PC-9 (cell line): ENCODE data around the gene SDK1. TPM values are rescaled to one million over a fixed set of nuclear protein-coding genes. Genes with fewer than 3 reads are reported as not detected.

ENCODE experiments used
- BruUV-seq: library from RNA; stranded (reverse); fragments of 400-500 nt; replicated peaks from 2 replicates; lab custom pipeline; 2021; lab: Mats Ljungman, UMichigan
- CTCF ChIA-PET: fragments of 300-600 bp; sonication (Branson Sonifier 250); formaldehyde crosslinking; loops from one replicate; lab custom pipeline; 2022; ENCODE audit warnings: antibody characterized with exemption; lab: Charles Lee
- POLR2A ChIA-PET: fragments of 300-600 bp; sonication (Branson Sonifier 250); formaldehyde crosslinking; loops from one replicate; lab custom pipeline; 2022; ENCODE audit warnings: antibody characterized with exemption; ENCODE audit not compliant: unreplicated experiment; lab: Charles Lee
- DNase-seq, 2 experiments: peaks; one replicate each; pipeline versions ENCODE4 v3.0.0 to v3.0.0-alpha.2; 2015 to 2022; ENCODE audit warnings: mixed read lengths in 1 of 2
- H2AFZ ChIP-seq: fragments of 200-600 bp; sonication (generic); 2 replicates; pipeline ENCODE4 v1.8.1; 2017; ENCODE audit warnings: antibody characterized with exemption
- H3F3A ChIP-seq: fragments of 200-600 bp; sonication (generic); 2 replicates; pipeline ENCODE4 v1.8.1; 2017; ENCODE audit warnings: antibody characterized with exemption, mild to moderate bottlenecking, low read depth; ENCODE audit not compliant: insufficient read depth
- H3K27ac ChIP-seq: fragments of 200-600 bp; sonication (generic); 2 replicates; pipeline ENCODE4 v1.6.1; 2016; ENCODE audit warnings: mixed run types
- H3K27me3 ChIP-seq: fragments of 200-600 bp; sonication (generic); 2 replicates; pipeline ENCODE4 v1.6.1; 2016; ENCODE audit warnings: low read depth, mixed run types; ENCODE audit not compliant: insufficient read depth
- H3K36me3 ChIP-seq: fragments of 200-600 bp; sonication (generic); 2 replicates; pipeline ENCODE4 v1.6.1; 2016; ENCODE audit warnings: low read depth, mixed run types
- H3K4me1 ChIP-seq: fragments of 200-600 bp; sonication (generic); replicated peaks from 2 replicates; pipeline ENCODE4 v1.6.1; 2016; ENCODE audit warnings: mixed run types; ENCODE audit not compliant: insufficient read depth
- H3K4me2 ChIP-seq: fragments of 200-600 bp; sonication (generic); 2 replicates; pipeline ENCODE4 v1.6.1; 2017; ENCODE audit warnings: mixed run types
- H3K4me3 ChIP-seq: fragments of 200-600 bp; sonication (generic); 2 replicates; pipeline ENCODE4 v1.6.1; 2016; ENCODE audit warnings: mixed run types
- H3K79me2 ChIP-seq: fragments of 200-600 bp; sonication (generic); 2 replicates; pipeline ENCODE4 v1.6.1; 2017; ENCODE audit warnings: low read depth, mixed run types
- H3K9me2 ChIP-seq: fragments of 200-600 bp; sonication (generic); 2 replicates; pipeline ENCODE4 v1.8.1; 2017; ENCODE audit warnings: mild to moderate bottlenecking; ENCODE audit not compliant: insufficient read depth
- H3K9me3 ChIP-seq: fragments of 200-600 bp; sonication (generic); 2 replicates; pipeline ENCODE4 v1.8.1; 2016; ENCODE audit warnings: low read depth; ENCODE audit not compliant: insufficient read depth
- H4K20me1 ChIP-seq: fragments of 200-600 bp; sonication (generic); 2 replicates; pipeline ENCODE4 v1.8.1; 2017; ENCODE audit not compliant: insufficient read depth
- EZH2 ChIP-seq: fragments of 200-600 bp; sonication (generic); IDR thresholded peaks from 2 replicates; pipeline ENCODE4 v1.8.0; 2017; ENCODE audit warnings: antibody characterized with exemption, low read depth
- intact Hi-C: fragments of 100-400 bp; cut with micrococcal nuclease; formaldehyde crosslinking; loops from one replicate; pipeline ENCODE4 v1.10.0; 2022; ENCODE audit not compliant: unreplicated experiment
- total RNA-seq: library from RNA; stranded (reverse); gene quantifications from 2 replicates; pipeline ENCODE4 v1.2.3, GENCODE V29; 2021
- TF ChIP-seq, protein P1 (sequence below): fragments of 200-600 bp; sonication (generic); conservative IDR thresholded peaks from 2 replicates; pipeline ENCODE4 v1.6.1; 2017; ENCODE audit warnings: mixed run types, antibody characterized with exemption, mild to moderate bottlenecking, moderate library complexity

The SDK1 gene
- total RNA-seq, 1 experiment from 2014 or later: not detected

DNA sequence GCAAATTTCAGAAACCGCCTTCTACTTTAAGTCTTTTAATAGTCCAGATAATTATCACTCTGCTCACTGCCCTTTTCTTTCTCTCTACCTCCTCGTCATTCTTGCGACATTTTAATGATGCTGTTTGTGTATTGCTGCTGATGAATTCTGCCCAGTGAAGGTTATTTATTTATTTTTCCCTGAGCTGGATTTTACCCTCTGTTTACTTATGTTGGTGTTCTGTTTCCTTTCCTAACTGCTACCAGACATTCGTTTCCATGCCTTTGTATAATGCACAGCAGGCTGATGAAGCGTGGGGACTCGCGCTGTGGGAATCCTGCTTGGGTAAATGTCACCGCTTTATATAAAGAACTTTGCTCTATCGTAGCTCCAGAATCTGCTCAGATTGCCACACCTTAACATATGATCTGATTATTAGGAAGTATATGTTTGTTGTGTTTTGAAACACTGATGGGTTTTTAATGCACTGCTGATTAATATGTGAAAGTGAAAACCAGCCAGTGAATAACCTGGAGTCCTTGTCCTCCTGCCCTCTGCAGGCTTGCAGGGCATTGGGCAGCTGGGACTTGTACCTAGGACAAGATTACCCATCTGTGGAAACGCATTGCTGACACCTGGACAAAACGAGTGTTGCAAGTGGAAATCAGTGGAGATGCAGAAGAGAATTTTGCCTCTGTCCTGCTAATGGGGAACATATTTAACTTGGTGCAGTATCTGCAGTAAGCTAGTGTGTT, 291.5 kb downstream of the SDK1 start:
- TF ChIP-seq, protein P1, sequence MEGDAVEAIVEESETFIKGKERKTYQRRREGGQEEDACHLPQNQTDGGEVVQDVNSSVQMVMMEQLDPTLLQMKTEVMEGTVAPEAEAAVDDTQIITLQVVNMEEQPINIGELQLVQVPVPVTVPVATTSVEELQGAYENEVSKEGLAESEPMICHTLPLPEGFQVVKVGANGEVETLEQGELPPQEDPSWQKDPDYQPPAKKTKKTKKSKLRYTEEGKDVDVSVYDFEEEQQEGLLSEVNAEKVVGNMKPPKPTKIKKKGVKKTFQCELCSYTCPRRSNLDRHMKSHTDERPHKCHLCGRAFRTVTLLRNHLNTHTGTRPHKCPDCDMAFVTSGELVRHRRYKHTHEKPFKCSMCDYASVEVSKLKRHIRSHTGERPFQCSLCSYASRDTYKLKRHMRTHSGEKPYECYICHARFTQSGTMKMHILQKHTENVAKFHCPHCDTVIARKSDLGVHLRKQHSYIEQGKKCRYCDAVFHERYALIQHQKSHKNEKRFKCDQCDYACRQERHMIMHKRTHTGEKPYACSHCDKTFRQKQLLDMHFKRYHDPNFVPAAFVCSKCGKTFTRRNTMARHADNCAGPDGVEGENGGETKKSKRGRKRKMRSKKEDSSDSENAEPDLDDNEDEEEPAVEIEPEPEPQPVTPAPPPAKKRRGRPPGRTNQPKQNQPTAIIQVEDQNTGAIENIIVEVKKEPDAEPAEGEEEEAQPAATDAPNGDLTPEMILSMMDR: no peak
- no peak for TF ChIP-seq EZH2
- H3K27me3 ChIP-seq: peaks cover 57% of the 10 kb centered on the region

DNA sequence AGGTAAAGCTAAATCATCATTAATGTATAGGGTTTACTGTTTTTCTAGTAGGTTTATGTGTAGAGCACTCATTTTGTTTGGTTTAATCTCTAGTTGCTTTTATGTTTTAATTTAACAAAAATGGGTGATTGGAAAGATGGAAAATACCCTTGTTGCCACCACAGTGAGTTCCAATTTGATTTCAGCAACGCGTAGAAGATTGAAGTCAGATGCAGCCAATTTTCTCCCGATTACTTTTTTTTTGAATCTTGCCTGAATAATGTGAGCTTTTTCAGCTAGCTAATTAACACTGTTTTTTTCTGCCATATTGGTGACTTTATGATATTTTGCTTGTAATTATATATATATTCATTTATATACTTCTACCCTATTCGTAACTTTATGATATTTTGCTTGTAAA, 293.8 kb downstream of the SDK1 start:
- no TSS peak for BruUV-seq
- Histone ChIP-seq H3K9me3 (no peaks in the 10 kb centered on the region), H3K79me2 (no peaks in the 10 kb centered on the region), H2AFZ (no peak overlapping the region), H3K27me3 (peaks cover 63% of the 10 kb centered on the region), H3K4me3 (no peak overlapping the region), H3K4me2 (no peak overlapping the region), H3K4me1 (no peaks in the 10 kb centered on the region), H3K27ac (no peak overlapping the region), H3K9me2 (no peaks in the 10 kb centered on the region), H3K36me3 (no peaks in the 10 kb centered on the region), H4K20me1 (no peaks in the 10 kb centered on the region), H3F3A (no peaks in the 10 kb centered on the region)
- intact Hi-C loops: no loop called here
- TF ChIP-seq, protein P1: no peak
- no peak for TF ChIP-seq EZH2
- CTCF ChIA-PET: no interaction called here
- POLR2A ChIA-PET: no interaction called here
- DNase-seq: no peak

More for the DNA sequence above, 291.5 kb downstream of the SDK1 start:
- Histone ChIP-seq H2AFZ (no peak overlapping the region), H3K4me2 (no peak overlapping the region), H3K4me1 (no peaks in the 10 kb centered on the region), H3K9me3 (no peaks in the 10 kb centered on the region), H3K9me2 (no peaks in the 10 kb centered on the region), H3K79me2 (no peaks in the 10 kb centered on the region), H3K27ac (no peak overlapping the region), H3K4me3 (no peak overlapping the region), H4K20me1 (no peaks in the 10 kb centered on the region), H3K36me3 (no peaks in the 10 kb centered on the region), H3F3A (no peaks in the 10 kb centered on the region)
- intact Hi-C loops: no loop called here
- ChIA-PET POLR2A (no interaction called here), CTCF (no interaction called here)
- no TSS peak for BruUV-seq
- DNase-seq: no peak

DNA sequence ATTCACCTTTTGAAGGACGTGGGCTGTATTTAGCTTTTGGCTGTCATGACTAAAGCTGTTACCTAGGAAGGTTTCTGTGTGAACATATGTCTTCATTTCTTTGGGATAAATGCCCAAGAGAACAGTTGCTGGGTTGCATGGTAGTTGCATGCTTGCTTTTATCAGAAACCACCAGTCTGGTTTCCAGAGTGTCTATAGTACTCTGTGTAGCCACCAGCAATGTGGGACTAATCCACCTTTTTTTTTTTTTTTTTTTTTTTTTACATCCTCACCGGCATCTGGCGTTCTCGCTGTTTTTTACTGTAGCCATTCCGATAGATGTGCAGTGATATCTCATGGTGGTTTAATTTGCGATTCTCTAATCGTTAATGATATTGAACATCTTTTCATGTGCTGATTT, 297.8 kb downstream of the SDK1 start:
- Histone ChIP-seq H3K79me2 (no peaks in the 10 kb centered on the region), H3K9me2 (no peaks in the 10 kb centered on the region), H3K9me3 (no peaks in the 10 kb centered on the region), H3K4me1 (no peaks in the 10 kb centered on the region), H3F3A (no peaks in the 10 kb centered on the region), H4K20me1 (no peaks in the 10 kb centered on the region), H3K27ac (no peak overlapping the region), H3K36me3 (no peaks in the 10 kb centered on the region), H2AFZ (no peak overlapping the region), H3K27me3 (peaks cover 35% of the 10 kb centered on the region), H3K4me2 (no peak overlapping the region), H3K4me3 (no peak overlapping the region)
- intact Hi-C loops: no loop called here
- no TSS peak for BruUV-seq
- DNase-seq: no peak
- no peak for TF ChIP-seq EZH2
- TF ChIP-seq, protein P1: no peak
- POLR2A ChIA-PET: no interaction called here
- CTCF ChIA-PET: no interaction called here
